K562 (cell line): Measurements from ENCODE around the gene CLSTN1. TPM values are rescaled to one million over a fixed set of nuclear protein-coding genes. Genes with fewer than 3 reads are reported as not detected.

Source experiments
- ATAC-seq: fragments of 200-7000 bp; cut with Tn5 transposase; 3 replicates; pipeline ENCODE4 v1.9.1; 2020; ENCODE audit warnings: moderate library complexity
- BruUV-seq: library from RNA; stranded (reverse); fragments of 400-500 nt; replicated peaks from 2 replicates; lab custom pipeline; 2021; lab: Mats Ljungman, UMichigan
- CTCF ChIA-PET: fragments of 300-600 bp; formaldehyde crosslinking; extraction: SDS; loops from one replicate; lab custom pipeline; 2021; ENCODE audit warnings: low intra/inter-chr PET ratio; lab: Yijun Ruan, JAX
- POLR2A ChIA-PET: fragments of 300-600, 350-650 bp; sonication (Branson Sonifier 250); formaldehyde crosslinking; extraction: SDS; loops from one replicate; lab custom pipeline; 2021; ENCODE audit warnings: antibody characterized with exemption, inconsistent platforms; lab: Yijun Ruan, JAX
- DNase-seq, 4 experiments: peaks; one replicate each; pipeline versions ENCODE4 v3.0.0 to v3.0.0-alpha.2; 2011 to 2018; ENCODE audit warnings: low spot score in 3 of 4, mixed read lengths in 3 of 4; ENCODE audit errors: extremely low read depth in 1 of 4
- FAIRE-seq: peaks from 2 replicates; lab custom pipeline; 2011; peaks lifted over from hg19 to GRCh38; lab: Jason Lieb, UNC
- H2AFZ ChIP-seq: 2 replicates; pipeline ENCODE4 v1.6.0; 2011; ENCODE audit warnings: low read depth, low read length, control low read depth, inconsistent platforms
- H3K27ac ChIP-seq: fragments of 200-600 bp; 3 replicates; pipeline ENCODE4 v1.8.0; 2011; ENCODE audit warnings: low read depth, mild to moderate bottlenecking, control low read depth, inconsistent platforms, low read length, moderate library complexity, mixed read lengths; ENCODE audit errors: extremely low read depth
- H3K27me3 ChIP-seq, 2 experiments: fragments of 300-600 bp in 1 of 2; 2 replicates in 1 of 2; 3 replicates in 1 of 2; pipeline versions ENCODE4 v1.6.0 to v1.8.0; 2011; ENCODE audit warnings: inconsistent platforms in 2 of 2, low read length in 2 of 2, mild to moderate bottlenecking in 1 of 2, mixed read lengths in 1 of 2, moderate library complexity in 1 of 2; ENCODE audit not compliant: control insufficient read depth in 2 of 2, insufficient read depth in 2 of 2
- H3K36me3 ChIP-seq: fragments of 300-600 bp; 3 replicates; pipeline ENCODE4 v1.8.0; 2011; ENCODE audit warnings: mild to moderate bottlenecking, low read length, inconsistent platforms; ENCODE audit not compliant: control insufficient read depth, insufficient read depth
- H3K4me1 ChIP-seq, 2 experiments: fragments of 200-600 bp in 1 of 2; replicated peaks in 1 of 2; 2 replicates in 1 of 2; 3 replicates in 1 of 2; pipeline versions ENCODE4 v1.5.1 to v1.8.0; 2011; ENCODE audit warnings: inconsistent platforms in 2 of 2, low read length in 2 of 2, mild to moderate bottlenecking in 1 of 2, mixed read lengths in 1 of 2, moderate library complexity in 1 of 2; ENCODE audit not compliant: control insufficient read depth in 2 of 2, insufficient read depth in 2 of 2
- H3K4me2 ChIP-seq: 2 replicates; pipeline ENCODE4 v1.6.1; 2011; ENCODE audit warnings: low read length, control low read depth, inconsistent platforms, mixed read lengths; ENCODE audit not compliant: insufficient read depth
- H3K4me3 ChIP-seq: fragments of 200-600 bp; sonication (generic), shearing (Covaris generic); 2 replicates; pipeline ENCODE4 v1.5.1; 2016; ENCODE audit warnings: control low read depth, inconsistent platforms
- H3K79me2 ChIP-seq: fragments of 200-600 bp; 3 replicates; pipeline ENCODE4 v1.8.0; 2011; ENCODE audit warnings: low read length, inconsistent platforms; ENCODE audit not compliant: control insufficient read depth, insufficient read depth
- H3K9ac ChIP-seq, 2 experiments: 2 replicates each; pipeline versions ENCODE4 v1.6.0 to v1.6.1; 2011; ENCODE audit warnings: low read depth in 2 of 2, low read length in 2 of 2, control low read depth in 1 of 2, inconsistent platforms in 1 of 2, mild to moderate bottlenecking in 1 of 2, mixed read lengths in 1 of 2; ENCODE audit not compliant: insufficient read depth in 1 of 2
- H3K9me1 ChIP-seq: one replicate; pipeline ENCODE4 v1.6.0; 2011; ENCODE audit warnings: inconsistent platforms, mild to moderate bottlenecking, low read length, moderate library complexity; ENCODE audit not compliant: control insufficient read depth, insufficient read depth
- H3K9me3 ChIP-seq: replicated peaks from 2 replicates; pipeline ENCODE4 v1.5.1; 2011; ENCODE audit warnings: low read depth, low read length, inconsistent platforms; ENCODE audit not compliant: control insufficient read depth, insufficient read depth
- H4K20me1 ChIP-seq: replicated peaks from 2 replicates; pipeline ENCODE4 v1.6.1; 2011; ENCODE audit warnings: low read length, inconsistent platforms, mixed read lengths; ENCODE audit not compliant: control insufficient read depth, insufficient read depth
- BRF1 ChIP-seq: IDR thresholded peaks from 3 replicates; pipeline ENCODE4 v1.6.1; 2011; ENCODE audit warnings: borderline replicate concordance, mild to moderate bottlenecking; ENCODE audit not compliant: insufficient read length; ENCODE audit errors: extremely low read depth
- GATA2 ChIP-seq: sonication (generic); formaldehyde crosslinking; IDR thresholded peaks from 2 replicates; pipeline ENCODE4 v1.4.0; 2020; ENCODE audit warnings: mild to moderate bottlenecking, missing genetic modification reagents
- HDAC1 ChIP-seq, 2 experiments: fragments of 450-650 bp; IDR thresholded peaks; 2 replicates each; pipeline ENCODE4 v1.6.1; 2016 to 2017; ENCODE audit warnings: inconsistent platforms in 1 of 2, mild to moderate bottlenecking in 1 of 2, moderate library complexity in 1 of 2
- HEY1 ChIP-seq: fragments of 250-450 bp; sonication (Bioruptor Pico); IDR thresholded peaks from 2 replicates; pipeline ENCODE4 v1.5.0; 2020; ENCODE audit warnings: mild to moderate bottlenecking, moderate library complexity, borderline replicate concordance
- HMBOX1 ChIP-seq: sonication (generic); IDR thresholded peaks from 2 replicates; pipeline ENCODE4 v1.6.1; 2016
- KAT7 ChIP-seq: sonication (generic); formaldehyde crosslinking; IDR thresholded peaks from 2 replicates; pipeline ENCODE4 v1.8.0; 2022; ENCODE audit warnings: missing genetic modification reagents, mild to moderate bottlenecking, borderline replicate concordance
- LCOR ChIP-seq: sonication (generic); formaldehyde crosslinking; IDR thresholded peaks from 2 replicates; pipeline ENCODE4 v1.8.0; 2022; ENCODE audit warnings: mild to moderate bottlenecking, missing genetic modification reagents
- PCBP2 ChIP-seq: fragments of 200-400 bp; formaldehyde crosslinking; IDR thresholded peaks from 2 replicates; pipeline ENCODE4 v1.6.1; 2018; ENCODE audit warnings: low read length, low read depth, mild to moderate bottlenecking, moderate library complexity; ENCODE audit not compliant: poor library complexity, severe bottlenecking
- RBM25 ChIP-seq: fragments of 200-400 bp; formaldehyde crosslinking; IDR thresholded peaks from 2 replicates; pipeline ENCODE4 v1.6.1; 2018; ENCODE audit warnings: low read length, low read depth, moderate library complexity; ENCODE audit not compliant: severe bottlenecking
- SP1 ChIP-seq: sonication (generic); formaldehyde crosslinking; IDR thresholded peaks from 2 replicates; pipeline ENCODE4 v1.8.1; 2022; ENCODE audit warnings: mild to moderate bottlenecking, missing genetic modification reagents
- TAF7 ChIP-seq: fragments of 450-650 bp; IDR thresholded peaks from 2 replicates; pipeline ENCODE4 v1.6.1; 2016; ENCODE audit warnings: missing genetic modification characterization, missing compliant biosample characterization
- ZNF239 ChIP-seq: fragments of 250-450 bp; sonication (Bioruptor Pico); IDR thresholded peaks from 2 replicates; pipeline ENCODE4 v1.4.0; 2020; ENCODE audit warnings: mild to moderate bottlenecking
- ZNF24 ChIP-seq: fragments of 450-650 bp; IDR thresholded peaks from 2 replicates; pipeline ENCODE4 v1.6.1; 2016
- ZNF282 ChIP-seq: sonication (generic); formaldehyde crosslinking; IDR thresholded peaks from 2 replicates; pipeline ENCODE4 v1.8.1; 2023; ENCODE audit warnings: missing genetic modification reagents
- ZNF551 ChIP-seq: fragments of 250-450 bp; sonication (Bioruptor Pico); IDR thresholded peaks from 2 replicates; pipeline ENCODE4 v1.5.0; 2021; ENCODE audit warnings: mild to moderate bottlenecking, moderate library complexity
- WGBS: fragments of 100-300 bp; shearing (Covaris generic); methylation state at CpG from one replicate; pipeline ENCODE4 v1.1.6; 2016; ENCODE audit warnings: low coverage, mixed read lengths; ENCODE audit not compliant: insufficient coverage; ENCODE audit errors: missing lambda C conversion rate; 5-methylcytosine and 5-hydroxymethylcytosine counted together
- in situ Hi-C: fragments of 300-500 bp; cut with MboI; formaldehyde crosslinking; loops from 4 replicates; pipeline ENCODE4 v1.15.0; 2018; ENCODE audit warnings: inconsistent platforms, mixed read lengths
- intact Hi-C: fragments of 100-400 bp; cut with micrococcal nuclease; formaldehyde crosslinking; loops from 2 replicates; pipeline ENCODE4 v1.14.2; 2022
- polyA plus RNA-seq, 8 experiments: library from polyadenylated mRNA; depleted of rRNA in 4 of 8; stranded (reverse) in 5 of 8; unstranded in 3 of 8; fragments of >200 nt; fragmentation: Nextera tagmentation in 2 of 8; fragmentation: Illumina TruSeq in 1 of 8; extraction: Ambion mirVana in 2 of 8; extraction: Trizol in 1 of 8; gene quantifications; 2 replicates each; pipeline versions ENCODE4 v1.2.1 to v1.2.3, GENCODE V29; 2011 to 2014; ENCODE audit warnings: inconsistent platforms in 1 of 8, missing spikeins in 1 of 8
- total RNA-seq, 7 experiments: library from RNA; depleted of rRNA in 6 of 7; stranded (reverse); fragments of >200 nt in 6 of 7; fragmentation: Illumina TruSeq in 2 of 7; extraction: Trizol in 2 of 7; gene quantifications; 2 replicates each; pipeline versions ENCODE4 v1.2.1 to v1.2.3, GENCODE V29; 2011 to 2021; ENCODE audit warnings: low replicate concordance in 1 of 7
- TF ChIP-seq, protein P1 (sequence below): IDR thresholded peaks from 2 replicates; pipeline ENCODE4 v1.6.1; 2012; ENCODE audit warnings: low read depth, low read length, improper control_type of control experiment, borderline replicate concordance

The CLSTN1 gene
- total and polyA plus RNA-seq, 9 of the 15 experiments (the other 6 are each of a cell fraction or from before 2014, with no cell fraction given), result 1.1 to 32.5 (median 13.3) TPM

DNA sequence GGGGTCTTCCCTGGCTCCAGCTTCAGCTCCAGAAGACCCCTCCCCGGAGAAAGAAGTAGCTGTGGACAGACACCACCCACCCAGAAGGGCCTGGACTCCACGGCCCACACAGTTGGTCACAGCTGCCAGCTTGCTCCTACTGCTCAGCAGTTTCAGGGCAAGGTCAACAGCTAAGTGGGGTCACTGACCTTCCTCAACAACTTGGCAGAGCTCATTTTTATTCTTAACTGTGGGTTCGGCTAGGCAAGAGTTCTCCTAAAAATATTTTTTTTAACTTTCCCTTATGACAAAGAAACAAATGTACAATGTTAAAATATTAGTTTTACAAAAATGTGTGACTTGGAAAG, 44.5 kb upstream of the CLSTN1 start:
- no peak overlapping the region for H3K4me2 ChIP-seq
- in situ Hi-C loops, result loop anchor here (5.0 kb wide), 2 partner anchors 81 to 241 kb away; no protein-coding TSS in a partner anchor
- ATAC-seq, result no peak
- no peaks in the 10 kb centered on the region for H3K79me2 ChIP-seq
- CTCF ChIA-PET, result interaction anchor here (0.8 to 4.7 kb wide), 8 partner anchors 82 to 545 kb away, joined by 3 to 86 read pairs (median 4); no protein-coding TSS in a partner anchor
- no peaks in the 10 kb centered on the region for H3K9me3 ChIP-seq
- H4K20me1 ChIP-seq, result peaks cover 8% of the 10 kb centered on the region
- intact Hi-C loops, result loop anchor here (5.0 to 10.0 kb wide), 2 partner anchors 146 to 373 kb away; no protein-coding TSS in a partner anchor
- no TSS peak for BruUV-seq
- H3K9ac ChIP-seq, result peak overlapping the region in 1 of 2 experiments; percentile 69; a peak in 2 of 4 replicates
- no peak overlapping the region for H3K27ac ChIP-seq
- H2AFZ ChIP-seq, result no peak overlapping the region
- peaks cover 4% of the 10 kb centered on the region; the same call in 1 of the 3 replicates for H3K36me3 ChIP-seq
- H3K9me1 ChIP-seq, result no peaks in the 10 kb centered on the region
- TF ChIP-seq HDAC1 (IDR thresholded peaks at IDR 0.05) (no peak), HEY1 (CRISPR knock-in tag) (no peak), ZNF282 (CRISPR knock-in tag) (no peak), BRF1 (no peak), GATA2 (CRISPR knock-in tag) (no peak), ZNF239 (CRISPR knock-in tag) (no peak), KAT7 (CRISPR knock-in tag) (no peak), LCOR (CRISPR knock-in tag) (no peak), SP1 (CRISPR knock-in tag) (no peak), ZNF551 (CRISPR knock-in tag) (no peak), ZNF24 (no peak), TAF7 (no peak), HMBOX1 (no peak), RBM25 (no peak), PCBP2 (no peak)
- TF ChIP-seq, protein P1, sequence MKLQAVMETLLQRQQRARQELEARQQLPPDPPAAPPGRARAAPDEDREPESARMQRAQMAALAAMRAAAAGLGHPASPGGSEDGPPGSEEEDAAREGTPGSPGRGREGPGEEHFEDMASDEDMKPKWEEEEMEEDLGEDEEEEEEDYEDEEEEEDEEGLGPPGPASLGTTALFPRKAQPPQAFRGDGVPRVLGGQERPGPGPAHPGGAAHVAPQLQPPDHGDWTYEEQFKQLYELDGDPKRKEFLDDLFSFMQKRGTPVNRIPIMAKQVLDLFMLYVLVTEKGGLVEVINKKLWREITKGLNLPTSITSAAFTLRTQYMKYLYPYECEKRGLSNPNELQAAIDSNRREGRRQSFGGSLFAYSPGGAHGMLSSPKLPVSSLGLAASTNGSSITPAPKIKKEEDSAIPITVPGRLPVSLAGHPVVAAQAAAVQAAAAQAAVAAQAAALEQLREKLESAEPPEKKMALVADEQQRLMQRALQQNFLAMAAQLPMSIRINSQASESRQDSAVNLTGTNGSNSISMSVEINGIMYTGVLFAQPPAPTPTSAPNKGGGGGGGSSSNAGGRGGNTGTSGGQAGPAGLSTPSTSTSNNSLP, result no peak
- TF ChIP-seq, all 486 proteins: peak for 0
- H3K27me3 ChIP-seq, result no peaks in the 10 kb centered on the region
- peaks cover 0 to 28% of the 10 kb centered on the region in 2 experiments; a peak in 2 of 5 replicates for H3K4me1 ChIP-seq
- no peak overlapping the region for H3K4me3 ChIP-seq
- FAIRE-seq (no peak), DNase-seq (no peak)
- WGBS, result 30% methylated on average over 3 of the region's 3 CpGs
- POLR2A ChIA-PET, result interaction anchor here (0.6 to 1.7 kb wide), 8 partner anchors 7 to 540 kb away, joined by 3 to 9 read pairs (median 3); no protein-coding TSS in a partner anchor
